HG02852 (cell line): Measurements from ENCODE around the gene HOXA3.

Source experiments
- ATAC-seq: cut with Tn5 transposase; IDR thresholded peaks from one replicate; pipeline ENCODE4 v1.9.1; 2021; ENCODE audit warnings: mild to moderate bottlenecking, moderate library complexity; ENCODE audit not compliant: unreplicated experiment

Gene HOXA3

GRCh38 chr7:27157702-27158431 is 5.5 kb upstream of the HOXA3 start:
- ATAC-seq, result no peak

GRCh38 chr7:27156916-27157701 is 4.7 kb upstream of the HOXA3 start:
- ATAC-seq, result no peak

GRCh38 chr7:27156508-27156898 is 4.1 kb upstream of the HOXA3 start, which contains the start of gene HOXA7:
Gene HOXA7 (minus strand): TSS chr7:27156675. CDS start chr7:27156545, 130 bp downstream.
- ATAC-seq, result no peak

GRCh38 chr7:27155816-27156507 is 3.6 kb upstream of the HOXA3 start:
- no peak for ATAC-seq

- ATAC-seq, result no peak
Observed at GRCh38 chr7:27154901-27155815, 2.8 kb upstream of the HOXA3 start.

- ATAC-seq, result no peak
Observed at GRCh38 chr7:27154369-27154768, 2.0 kb upstream of the HOXA3 start.

- no peak for ATAC-seq
Observed at GRCh38 chr7:27153526-27153925, 1.1 kb upstream of the HOXA3 start.

- ATAC-seq, result no peak
Observed at GRCh38 chr7:27152816-27153442, 546 bp upstream of the HOXA3 start.

GRCh38 chr7:27151341-27151930 is 947 bp downstream of the HOXA3 start:
- ATAC-seq, result no peak

GRCh38 chr7:27150568-27151340 is 1.6 kb downstream of the HOXA3 start:
- ATAC-seq, result peak; percentile 79

GRCh38 chr7:27149842-27150567 is 2.4 kb downstream of the HOXA3 start:
- no peak for ATAC-seq

GRCh38 chr7:27148756-27149641 is 3.4 kb downstream of the HOXA3 start:
- ATAC-seq, result no peak

- no peak for ATAC-seq
Observed at GRCh38 chr7:27148031-27148755, 4.2 kb downstream of the HOXA3 start.

- ATAC-seq, result no peak
Observed at GRCh38 chr7:27147199-27148030, 5.0 kb downstream of the HOXA3 start, which contains the start of gene HOXA6. Gene HOXA6 (minus strand): TSS chr7:27147774. CDS start chr7:27147749, 25 bp downstream.

GRCh38 chr7:27146491-27147198 is 5.7 kb downstream of the HOXA3 start:
- ATAC-seq, result no peak
